ENCODE results near the gene C6.

C6 gene

DNA sequence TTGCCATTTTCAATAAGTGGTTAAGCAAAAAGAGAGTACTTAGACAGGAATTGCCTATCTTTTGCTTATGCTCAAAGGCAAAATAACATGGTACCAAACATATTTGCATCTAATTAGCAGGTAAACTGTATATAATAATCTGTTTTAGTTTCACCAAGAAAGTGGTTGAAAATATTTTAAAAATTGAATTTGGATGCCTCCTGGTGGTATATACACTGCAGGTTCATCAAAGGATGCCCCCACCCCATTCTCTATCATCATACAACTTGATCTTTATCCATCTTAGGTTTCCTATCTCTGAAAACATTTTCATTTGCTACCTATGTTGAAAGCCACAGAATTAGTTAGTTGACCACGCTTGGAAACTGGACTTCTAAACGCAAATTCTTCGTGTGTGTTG, 95.2 kb downstream of the C6 start:
- DNase-seq: no peak

DNA sequence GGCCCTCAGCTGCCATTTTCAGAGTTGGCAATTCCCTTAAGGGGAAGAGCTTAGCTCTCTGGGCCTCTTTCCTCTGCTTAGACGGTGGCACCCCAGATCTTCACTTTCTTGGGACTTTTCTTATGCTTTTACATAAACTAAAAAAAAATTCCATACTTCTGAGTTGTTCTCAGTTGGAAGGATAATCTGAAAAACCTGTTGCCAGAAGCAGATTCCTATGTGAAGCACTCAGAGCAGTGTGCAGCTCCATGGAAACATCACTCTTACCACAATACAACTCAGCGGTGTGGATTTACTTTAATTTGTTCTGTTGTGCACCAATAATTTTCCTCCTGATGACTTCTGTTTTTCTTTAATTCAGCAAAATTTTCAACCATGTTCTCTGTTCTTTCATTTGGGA, 98.1 kb downstream of the C6 start:
- DNase-seq: no peak

DNA sequence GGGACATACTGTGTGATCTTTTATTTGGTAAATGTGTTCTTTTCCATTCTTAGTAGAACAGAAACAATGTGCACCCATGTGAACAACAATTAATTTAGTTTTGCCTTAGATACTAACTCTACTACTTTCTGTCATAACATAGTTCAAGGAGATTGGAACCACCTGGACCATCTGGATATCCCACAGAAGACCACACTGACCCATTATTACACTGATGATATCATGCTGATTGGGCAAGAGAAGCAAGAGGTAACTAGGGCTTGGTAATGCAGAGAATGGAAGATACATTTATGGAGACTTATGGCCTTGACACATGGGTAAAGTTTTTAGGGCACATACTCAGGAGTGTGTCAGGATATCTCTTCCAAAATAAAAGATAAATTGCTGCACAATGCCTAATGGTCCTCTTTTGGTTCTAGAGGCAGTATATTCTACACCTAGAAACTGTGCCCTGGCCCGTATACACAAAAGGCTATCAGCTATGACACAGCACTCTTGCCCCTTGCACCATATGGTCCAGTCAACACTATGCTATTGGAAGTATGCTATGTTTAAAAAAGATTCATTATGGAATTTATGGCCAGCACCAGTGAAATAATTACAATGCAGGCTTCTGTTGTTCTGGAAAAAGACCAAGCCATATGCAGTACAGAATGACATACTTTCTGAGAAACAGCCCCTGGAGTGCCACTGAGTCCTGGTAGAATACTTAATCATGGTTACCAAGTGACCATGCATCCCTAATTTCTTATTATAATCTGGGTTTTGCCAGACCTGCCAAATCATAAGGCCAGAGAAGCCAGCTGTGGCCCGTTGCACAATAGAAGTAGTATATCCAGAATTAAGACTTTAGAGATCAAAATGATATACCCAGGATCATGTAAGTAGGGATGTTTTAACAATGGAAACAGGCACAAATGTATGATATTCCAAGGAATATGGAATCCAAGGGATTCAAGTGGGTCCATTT, 100.6 kb downstream of the C6 start:
- no peak for DNase-seq

DNA sequence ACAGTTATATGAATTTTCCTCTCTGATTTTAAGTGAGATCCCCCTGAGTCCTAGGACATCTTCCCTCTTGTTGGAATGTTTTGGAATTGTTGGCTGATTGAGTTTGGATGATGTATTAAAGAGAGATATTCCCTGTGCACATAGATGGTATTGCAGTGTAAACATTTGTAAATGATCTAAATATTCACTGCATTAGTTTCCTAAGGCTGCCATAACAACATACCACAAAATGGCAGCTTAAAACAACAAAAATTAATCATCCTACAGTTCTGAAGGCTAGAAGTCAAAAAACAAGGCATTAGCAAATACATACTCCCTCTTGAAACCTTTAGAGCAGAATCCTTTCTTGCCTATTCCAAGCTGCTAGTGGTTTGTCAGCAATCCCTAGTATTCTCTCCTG, 104.1 kb downstream of the C6 start:
- no peak for DNase-seq

DNA sequence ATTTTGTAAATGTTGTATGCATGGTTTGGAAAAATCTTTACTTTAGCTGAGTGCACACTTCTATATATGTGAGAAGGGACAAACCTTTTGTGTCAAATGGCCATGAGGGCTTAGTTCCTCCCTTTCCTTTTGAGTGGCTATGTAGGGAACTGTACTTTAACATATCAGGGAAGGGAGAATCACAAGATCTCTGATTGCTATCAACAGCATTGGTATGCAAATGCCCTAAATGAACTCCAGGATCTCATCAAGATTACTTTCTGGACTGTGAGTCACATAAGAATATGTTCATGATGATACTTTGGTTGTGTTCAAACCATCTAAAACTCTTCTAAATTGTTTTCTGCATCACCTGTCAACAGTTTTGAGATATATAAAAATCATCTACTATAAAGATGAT, 111.0 kb downstream of the C6 start:
- DNase-seq: no peak

DNA sequence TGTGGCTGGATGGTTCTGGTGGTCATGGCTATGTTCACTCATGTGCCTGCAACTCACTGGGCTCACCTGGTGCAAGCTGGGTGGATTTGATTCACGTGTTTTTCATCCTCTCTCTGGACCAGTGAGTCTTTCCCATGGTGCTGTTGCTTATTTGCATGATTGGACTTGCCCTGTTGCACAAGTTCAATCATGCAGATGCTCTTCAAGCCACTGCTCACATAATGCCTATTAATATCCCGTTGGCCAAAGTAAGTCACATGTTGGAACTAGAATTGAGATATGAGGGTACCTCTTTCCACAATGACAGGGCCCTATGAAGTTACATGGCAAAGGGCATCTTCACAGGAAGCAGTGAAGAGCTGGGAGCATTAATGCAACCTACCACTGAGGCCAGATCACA, 115.7 kb downstream of the C6 start:
- DNase-seq: no peak

DNA sequence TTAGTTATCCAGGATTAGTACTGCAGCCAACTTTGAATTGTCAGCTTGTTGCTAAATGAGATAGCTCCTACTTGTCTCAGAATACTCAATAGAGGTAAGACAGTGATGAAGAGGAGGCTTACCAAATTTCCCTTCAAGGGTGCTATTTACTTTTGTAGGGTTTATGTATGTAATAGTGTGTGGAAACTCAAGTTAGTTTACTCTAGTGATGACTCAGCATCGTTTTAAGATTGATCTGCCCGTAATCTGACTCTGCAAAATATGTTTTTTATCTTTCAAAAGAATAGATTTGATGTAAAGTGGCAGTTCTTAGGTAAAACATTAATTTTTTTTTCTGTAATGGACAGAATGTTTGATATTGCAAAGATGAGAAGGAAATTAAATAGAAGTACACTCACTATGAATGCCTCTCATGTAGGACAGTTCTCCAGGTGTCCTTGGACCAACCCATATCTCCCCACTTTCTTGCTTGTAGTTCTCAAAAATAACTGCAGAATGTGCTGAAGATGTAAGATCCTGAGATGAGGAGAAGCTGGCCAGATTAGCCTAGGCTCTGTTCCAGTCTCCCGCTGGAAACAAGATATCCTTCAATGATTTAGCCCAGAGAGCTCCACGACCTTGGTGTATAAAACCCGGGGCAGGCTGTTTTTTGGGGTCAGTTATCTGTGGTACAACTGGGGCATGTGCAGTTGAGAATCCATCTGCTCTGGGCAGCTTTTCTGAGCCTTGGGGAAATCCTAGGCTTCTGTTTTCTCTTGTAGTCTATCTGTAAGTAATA, 117.8 kb downstream of the C6 start:
- no peak for DNase-seq

DNA sequence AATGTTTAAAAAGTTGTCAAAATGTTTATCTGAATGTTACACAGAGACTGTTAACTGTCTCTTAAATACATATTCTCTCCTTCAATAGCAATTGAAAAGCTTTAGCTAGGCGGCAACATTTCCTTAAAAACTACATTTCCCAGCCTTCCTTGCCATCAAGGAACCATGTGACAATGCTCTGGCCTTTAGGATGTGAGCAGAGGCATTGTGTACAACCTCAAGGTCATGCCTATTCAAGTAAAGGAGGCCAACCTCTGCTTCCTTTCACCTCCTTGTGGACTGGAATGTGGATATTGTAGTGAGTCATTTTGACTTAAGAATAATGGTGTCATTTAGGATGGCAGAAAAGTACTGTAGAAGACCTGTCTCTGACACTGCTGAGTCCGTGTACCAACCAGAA, 118.5 kb downstream of the C6 start:
- no peak for DNase-seq

DNA sequence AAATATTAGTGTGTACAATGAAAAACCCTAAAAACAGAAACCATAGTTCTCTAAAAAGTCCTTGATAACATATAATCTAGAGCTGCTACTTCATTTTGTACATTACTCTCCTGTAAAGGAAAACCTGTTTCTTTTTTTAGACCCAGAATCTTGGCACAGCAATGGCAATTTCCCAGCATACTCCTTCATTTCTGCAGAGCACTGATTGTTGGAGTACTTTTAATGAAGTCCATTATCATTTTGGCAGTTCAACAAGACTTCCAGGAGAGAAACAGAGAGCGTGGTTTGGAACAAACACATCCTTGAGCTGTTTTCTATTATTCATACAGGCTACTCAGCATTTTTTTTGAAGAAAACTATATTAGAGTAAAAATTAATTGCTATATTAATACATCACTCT, 119.5 kb downstream of the C6 start:
- DNase-seq: no peak

Data from NCI-H2029 treated with DMSO at 0.1 percent for 48 hours (cell line).